Forelimb muscle (tissue), 1 donor: ENCODE results near the gene C2orf72. TPM values are rescaled to one million over a fixed set of nuclear protein-coding genes. Genes with fewer than 3 reads are reported as not detected.

Experiments
- DNase-seq: peaks from one replicate; pipeline ENCODE4 v3.0.0-alpha.2; 2013; ENCODE audit warnings: low read depth
- polyA plus RNA-seq: library from polyadenylated mRNA; unstranded; fragments of 120-200 nt; gene quantifications from one replicate; pipeline ENCODE4 v1.2.1, GENCODE V29; 2013; ENCODE audit not compliant: insufficient read length

The C2orf72 gene
- polyA plus RNA-seq, 1 donor = 0.23 TPM

DNA sequence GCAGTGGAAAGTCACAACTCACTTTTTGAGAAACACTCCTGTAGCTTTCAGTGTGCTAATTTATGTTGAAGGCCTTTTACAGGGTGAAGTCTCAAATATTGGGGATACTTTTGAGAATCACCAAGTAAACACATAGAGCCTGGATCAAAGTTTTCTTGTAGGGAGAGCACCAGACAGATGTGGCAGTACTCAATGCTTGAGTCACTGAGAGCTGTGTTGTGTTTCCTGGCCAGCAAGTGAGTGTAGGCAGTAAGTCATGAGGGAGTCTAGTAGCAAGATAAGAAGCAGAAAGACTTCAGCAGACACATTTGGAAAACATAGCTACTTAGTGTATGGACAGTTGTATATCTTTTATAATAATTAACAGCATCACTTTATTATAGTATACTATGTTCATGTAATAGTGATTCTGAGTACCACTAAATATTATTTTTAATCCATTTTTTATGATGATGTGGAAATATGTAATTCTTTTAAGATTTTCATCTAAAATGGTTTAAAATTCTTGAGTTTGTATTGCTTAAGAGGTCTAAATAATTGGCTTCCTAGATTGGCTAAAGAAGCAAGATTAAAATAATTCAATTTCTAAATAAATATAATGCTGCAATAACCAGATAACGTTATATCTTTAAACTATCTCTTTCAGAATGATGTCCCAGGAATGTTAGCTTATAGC is 32.2 kb downstream of the C2orf72 start:
- DNase-seq = no peak

DNA sequence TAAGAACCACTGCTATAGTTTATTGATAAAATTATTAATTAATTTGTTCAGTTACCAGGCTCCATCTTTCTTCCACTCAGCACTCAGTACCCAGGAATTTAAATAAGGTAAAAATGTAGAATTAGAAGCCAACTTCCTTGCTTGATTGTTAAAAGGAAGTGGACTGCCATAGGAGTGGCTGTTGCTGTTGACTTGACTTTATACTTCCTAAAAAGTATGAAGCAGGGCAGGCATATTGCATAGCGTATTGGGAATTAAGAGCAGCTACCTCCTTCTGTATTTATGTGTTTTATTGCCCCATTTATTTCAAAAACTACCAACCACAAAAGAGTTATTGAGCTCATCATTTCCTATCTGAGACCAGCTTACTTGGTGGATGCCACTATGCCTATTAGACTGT is 47.2 kb downstream of the C2orf72 start:
- no peak for DNase-seq

DNA sequence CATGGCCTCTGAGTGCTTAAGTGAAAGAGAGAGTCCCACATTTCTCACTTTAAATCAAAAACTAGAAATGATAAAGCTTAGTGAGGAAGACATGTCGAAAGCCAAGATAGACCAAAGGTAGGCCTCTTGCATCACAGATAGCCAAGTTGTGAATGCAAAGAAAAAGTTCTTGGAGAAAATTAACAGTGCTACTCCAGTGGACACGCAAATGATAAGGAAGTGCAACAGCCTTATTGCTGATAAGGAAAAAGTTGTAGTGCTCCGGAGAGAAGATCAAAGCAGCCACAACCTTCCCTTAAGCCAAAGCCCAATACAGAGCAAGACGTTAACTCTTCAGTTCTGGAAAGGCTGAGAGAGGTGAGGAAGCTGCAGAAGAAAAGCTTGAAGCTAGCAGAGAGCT is 51.4 kb downstream of the C2orf72 start:
- no peak for DNase-seq

DNA sequence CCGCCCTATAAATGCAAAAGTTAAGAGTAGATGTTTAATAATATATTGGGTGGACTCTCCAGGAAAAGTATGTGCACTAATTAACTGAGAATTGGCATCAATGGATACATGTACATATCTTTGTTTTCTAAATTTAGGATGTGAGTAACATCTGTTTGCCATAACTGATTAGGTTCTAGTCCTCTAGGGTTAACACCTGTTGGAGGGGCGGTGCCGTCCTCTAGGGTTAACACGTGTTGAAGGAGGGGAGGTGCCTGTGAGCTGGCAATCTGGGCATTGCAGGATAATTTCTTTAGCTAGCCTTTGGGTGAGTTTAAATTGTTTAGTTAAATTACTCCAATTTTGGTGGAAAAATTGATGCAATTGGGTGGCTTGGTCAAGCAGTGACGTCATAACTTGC is 56.6 kb downstream of the C2orf72 start:
- DNase-seq = no peak

DNA sequence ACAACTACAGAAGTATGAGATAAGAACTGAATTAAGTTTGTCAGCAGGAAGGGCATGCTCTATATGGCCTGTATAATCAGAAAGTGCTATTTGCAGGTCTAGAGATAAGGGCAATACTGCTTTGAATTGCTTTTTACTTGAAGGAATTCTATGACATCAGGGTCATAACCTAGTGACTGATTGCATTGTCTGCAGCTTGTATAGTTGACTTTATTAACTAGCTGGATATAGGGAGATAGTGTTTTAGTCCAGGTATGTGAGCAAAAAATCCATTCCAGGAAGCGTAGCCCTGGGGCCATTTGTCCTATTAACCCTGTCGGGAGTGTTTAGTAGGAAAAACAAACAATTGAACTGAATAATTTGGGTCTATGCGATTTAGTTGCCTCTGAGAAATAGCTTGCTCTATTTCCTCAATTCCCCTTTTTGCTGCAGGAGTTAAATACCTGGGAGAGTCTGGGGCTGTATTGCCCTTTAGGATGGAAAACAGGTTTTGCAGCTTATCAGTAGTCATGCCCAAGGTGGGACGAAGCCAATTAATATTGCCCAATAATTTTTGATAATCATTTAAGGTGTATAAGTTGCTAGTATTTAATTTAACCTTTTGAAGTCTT is 57.5 kb downstream of the C2orf72 start:
- DNase-seq = no peak

Other genes starting within 250 kb of the C2orf72 start
- 138 TPM for gene ITM2C, start 172.6 kb upstream of the C2orf72 start, polyA plus RNA-seq
- 0.04 TPM for gene GPR55, start 112.3 kb upstream of the C2orf72 start, polyA plus RNA-seq
- not detected for gene SPATA3, start 41.4 kb upstream of the C2orf72 start, polyA plus RNA-seq
- 79.0 TPM for gene PSMD1, start 19.3 kb downstream of the C2orf72 start, polyA plus RNA-seq
- 0.11 TPM for gene HTR2B, start 87.5 kb downstream of the C2orf72 start, polyA plus RNA-seq
- 3.9 TPM for gene ARMC9, start 161.1 kb downstream of the C2orf72 start, polyA plus RNA-seq